ENCODE measurements around the gene ALKBH5.

- TF ChIP-seq EZH2 (IDR thresholded peaks at IDR 0.05; ENCODE audit: insufficient read depth, poor library complexity, severe bottlenecking) = no peak
- TF ChIP-seq EZH2phosphoT487 (IDR thresholded peaks at IDR 0.05; ENCODE audit: insufficient read depth, low read depth) = no peak
Measured at GRCh38 chr17:18213666-18214270, 30.1 kb downstream of the ALKBH5 start.

All from GM23248 (cell line).